HL-60 (cell line): ENCODE measurements around the gene ADAMTS14.

Experiments used
- CTCF ChIP-seq: IDR thresholded peaks from one replicate; pipeline ENCODE4 v1.5.1; 2011; ENCODE audit warnings: low read length, control low read depth, inconsistent platforms; ENCODE audit not compliant: insufficient read depth
- SPI1 ChIP-seq: IDR thresholded peaks from 2 replicates; pipeline ENCODE4 v1.6.1; 2012; ENCODE audit warnings: low read depth, mild to moderate bottlenecking, borderline replicate concordance

GRCh38 chr10:70777063-70777875, 105.0 kb downstream of the ADAMTS14 start:
- TF ChIP-seq CTCF (no peak), SPI1 (no peak)
